T-helper 1 cell (primary cell): ENCODE data around the gene TKFC.
A peak's percentile ranks its signal among the peaks of the same experiment; 100 is the strongest.

ENCODE experiments used
- DNase-seq, 5 donors: peaks; one replicate each; pipeline ENCODE4 v3.0.0-alpha.2; 2012 to 2020

The TKFC gene

GRCh38 chr11:61345954-61346843, 13.2 kb downstream of the TKFC start:
- DNase-seq = no peak

GRCh38 chr11:61347916-61348461, 15.0 kb downstream of the TKFC start:
- no peak for DNase-seq

- DNase-seq = no peak
Measured at GRCh38 chr11:61349189-61349751, 16.2 kb downstream of the TKFC start.

GRCh38 chr11:61349916-61350315, 16.9 kb downstream of the TKFC start:
- no peak for DNase-seq

GRCh38 chr11:61350336-61350735, 17.3 kb downstream of the TKFC start:
- no peak for DNase-seq

GRCh38 chr11:61350803-61351202, 17.8 kb downstream of the TKFC start:
- no peak for DNase-seq

GRCh38 chr11:61352038-61352437, 19.0 kb downstream of the TKFC start:
- no peak for DNase-seq

GRCh38 chr11:61353131-61354067, 20.4 kb downstream of the TKFC start:
- DNase-seq = no peak

- no peak for DNase-seq
Measured at GRCh38 chr11:61354208-61354607, 21.2 kb downstream of the TKFC start.

GRCh38 chr11:61356706-61357105, 23.7 kb downstream of the TKFC start:
- no peak for DNase-seq

- DNase-seq = no peak
Measured at GRCh38 chr11:61357233-61357893, 24.3 kb downstream of the TKFC start.

GRCh38 chr11:61357894-61358239, 24.8 kb downstream of the TKFC start:
- DNase-seq = no peak

- DNase-seq = no peak
Measured at GRCh38 chr11:61358566-61358965, 25.5 kb downstream of the TKFC start.

- no peak for DNase-seq
Measured at GRCh38 chr11:61359516-61359915, 26.5 kb downstream of the TKFC start.

- no peak for DNase-seq
Measured at GRCh38 chr11:61361237-61361740, 28.3 kb downstream of the TKFC start.

- peak; percentile 74 to 95 (median 81) for DNase-seq
Measured at GRCh38 chr11:61361741-61362541, 28.9 kb downstream of the TKFC start, which contains the start of the genes CYB561A3 and TMEM138. Gene CYB561A3 (minus strand): TSS chr11:61361882. CDS start chr11:61356713, 5,169 bp downstream. Gene TMEM138 (plus strand): TSS chr11:61362374. CDS start chr11:61364391, 2,017 bp downstream.

GRCh38 chr11:61362542-61362875, 29.5 kb downstream of the TKFC start:
- DNase-seq = peak in 3 of 5 donors; percentile 19 to 50 (median 32)

GRCh38 chr11:61364012-61364675, 31.1 kb downstream of the TKFC start:
- DNase-seq = no peak

- DNase-seq = no peak
Measured at GRCh38 chr11:61367406-61367805, 34.4 kb downstream of the TKFC start.

GRCh38 chr11:61368646-61369045, 35.6 kb downstream of the TKFC start:
- DNase-seq = no peak
